Pulmonary artery endothelial cell (primary cell): ENCODE measurements around the gene GTPBP3. TPM values are rescaled to one million over a fixed set of nuclear protein-coding genes. Genes with fewer than 3 reads are reported as not detected.

Experiments
- DNase-seq: peaks from one replicate; pipeline ENCODE4 v3.0.0-alpha.2; 2011; ENCODE audit warnings: low read depth, low spot score
- total RNA-seq: library from RNA; depleted of rRNA; stranded (reverse); fragments of >200 nt; gene quantifications from 2 replicates; pipeline ENCODE4 v1.2.3, GENCODE V29; 2014

The GTPBP3 gene
- total RNA-seq, 1 donor from 2014 or later, result 16.6 TPM

DNA sequence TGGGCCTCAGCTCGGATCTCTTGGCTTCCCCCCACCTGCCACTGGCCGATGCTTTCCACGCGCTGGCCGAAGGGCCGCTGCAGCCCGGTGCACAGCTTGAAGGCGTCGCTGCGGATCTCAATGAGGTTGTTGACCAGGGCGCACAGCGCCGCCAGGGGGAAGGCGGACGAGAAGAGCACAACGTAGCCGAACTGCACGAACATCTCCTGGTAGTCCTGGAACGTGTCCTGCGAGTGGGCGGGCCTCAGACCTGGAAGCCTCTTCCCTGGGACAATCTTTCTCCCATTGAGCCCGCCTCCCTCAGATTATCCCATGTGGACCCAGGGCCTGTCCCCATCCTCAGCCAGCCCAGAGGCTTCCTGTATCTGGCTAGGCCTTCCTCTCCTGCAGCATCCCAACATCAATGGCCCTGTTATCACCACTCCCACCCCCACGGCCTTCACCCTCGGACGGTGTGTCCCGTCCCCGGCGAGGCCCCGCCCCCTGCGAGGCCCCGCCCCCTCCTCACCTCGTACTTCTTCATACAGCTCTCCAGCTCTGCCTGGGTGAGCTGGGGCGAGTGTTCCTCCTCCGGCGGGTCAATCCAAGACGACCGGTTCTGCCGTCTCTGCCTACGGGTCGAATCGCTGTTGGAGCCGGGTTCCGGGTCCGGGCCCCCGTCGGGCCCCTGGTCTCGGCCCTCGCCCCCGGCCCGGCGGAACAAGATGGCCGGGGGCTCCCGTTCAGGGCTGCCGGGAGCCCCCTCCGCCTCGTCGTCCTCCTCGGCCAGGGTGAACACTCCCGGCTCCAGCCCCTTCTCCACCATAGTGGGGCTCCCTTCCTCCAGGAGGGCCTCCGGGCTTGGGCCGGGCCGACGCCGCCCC, 9.5 kb upstream of the GTPBP3 start:
- no peak for DNase-seq

- no peak for DNase-seq
These were observed 8.6 kb upstream of the GTPBP3 start for GRCh38 chr19:17328517-17329365.

GRCh38 chr19:17329366-17330261, 7.7 kb upstream of the GTPBP3 start:
- no peak for DNase-seq

DNA sequence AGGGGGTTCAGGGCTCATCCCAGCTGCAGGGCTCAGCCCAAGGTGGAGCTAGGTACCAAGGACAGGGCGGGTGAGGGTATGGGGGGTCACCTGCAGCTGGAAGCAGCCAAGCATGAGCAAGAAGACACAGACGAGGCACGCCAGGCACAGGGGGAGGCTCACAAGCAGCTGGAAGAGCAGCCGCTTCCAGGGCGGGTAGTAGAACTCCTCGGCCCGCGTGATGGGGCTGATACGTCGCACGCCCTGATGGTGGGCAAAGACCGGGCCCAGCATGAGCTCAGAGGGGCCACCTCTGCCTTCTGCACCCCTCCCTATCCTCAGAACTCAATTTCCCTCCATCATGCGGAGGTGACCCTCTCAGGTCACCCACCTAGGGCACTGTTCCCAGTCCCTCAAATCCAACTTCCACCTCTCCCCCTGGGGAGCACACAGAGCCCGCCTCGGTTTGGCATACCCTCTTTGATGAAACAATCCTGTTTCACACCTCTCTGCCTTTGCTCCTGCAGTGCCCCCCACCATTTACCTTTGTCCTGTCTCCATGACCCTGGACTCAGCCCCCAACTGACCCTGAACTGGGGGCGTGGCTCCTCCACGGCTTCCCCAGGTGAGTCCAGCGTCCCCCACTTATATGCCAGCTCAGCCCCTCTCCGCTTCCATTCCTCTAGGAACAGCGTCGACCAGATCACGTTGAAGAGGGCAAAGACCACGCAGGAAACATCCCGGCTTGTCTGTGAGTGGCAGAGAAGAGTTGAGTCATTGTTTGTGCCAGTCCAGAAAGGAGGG, 6.9 kb upstream of the GTPBP3 start:
- DNase-seq, result no peak

DNA sequence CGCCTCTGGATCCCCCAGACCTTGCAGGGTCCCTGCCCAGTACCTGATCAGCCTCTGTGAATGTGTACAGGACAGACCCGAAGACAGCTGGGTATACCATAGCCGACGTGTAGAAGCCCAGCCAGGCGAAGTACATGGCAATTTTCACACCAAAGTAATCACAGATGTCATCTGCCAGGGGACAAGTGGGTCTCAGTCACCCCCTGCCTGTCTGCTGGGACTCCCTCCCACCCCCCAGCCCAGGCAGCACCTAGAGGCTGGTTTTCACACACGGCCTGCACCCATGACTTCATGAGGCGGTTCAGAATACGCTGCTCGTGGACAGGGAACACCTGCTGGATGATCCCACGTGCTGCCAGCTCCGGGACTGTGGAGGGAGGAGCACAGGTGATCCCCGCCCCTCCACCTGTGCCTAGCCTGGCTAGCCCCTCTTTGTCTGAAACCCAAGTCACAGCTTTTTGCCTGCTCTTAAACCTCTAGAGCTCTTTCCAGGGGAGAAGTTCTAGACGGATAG, 6.3 kb upstream of the GTPBP3 start:
- no peak for DNase-seq

DNA sequence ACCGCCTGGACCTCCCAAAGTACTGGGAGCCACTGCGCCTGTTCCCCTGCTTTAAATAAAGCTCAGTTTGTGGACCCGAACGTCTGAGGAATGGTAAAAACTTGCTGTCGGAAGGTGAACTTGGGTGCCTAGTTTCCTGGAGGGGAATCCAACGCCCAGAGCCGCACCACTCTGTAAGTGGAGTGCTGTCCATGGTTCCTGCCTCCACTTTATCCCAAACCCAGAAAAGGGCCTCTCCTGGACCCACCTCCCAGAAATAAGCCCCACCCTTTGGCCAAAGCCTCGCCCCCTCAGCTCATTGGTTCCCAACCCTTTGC, 5.0 kb upstream of the GTPBP3 start:
- DNase-seq, result no peak

DNA sequence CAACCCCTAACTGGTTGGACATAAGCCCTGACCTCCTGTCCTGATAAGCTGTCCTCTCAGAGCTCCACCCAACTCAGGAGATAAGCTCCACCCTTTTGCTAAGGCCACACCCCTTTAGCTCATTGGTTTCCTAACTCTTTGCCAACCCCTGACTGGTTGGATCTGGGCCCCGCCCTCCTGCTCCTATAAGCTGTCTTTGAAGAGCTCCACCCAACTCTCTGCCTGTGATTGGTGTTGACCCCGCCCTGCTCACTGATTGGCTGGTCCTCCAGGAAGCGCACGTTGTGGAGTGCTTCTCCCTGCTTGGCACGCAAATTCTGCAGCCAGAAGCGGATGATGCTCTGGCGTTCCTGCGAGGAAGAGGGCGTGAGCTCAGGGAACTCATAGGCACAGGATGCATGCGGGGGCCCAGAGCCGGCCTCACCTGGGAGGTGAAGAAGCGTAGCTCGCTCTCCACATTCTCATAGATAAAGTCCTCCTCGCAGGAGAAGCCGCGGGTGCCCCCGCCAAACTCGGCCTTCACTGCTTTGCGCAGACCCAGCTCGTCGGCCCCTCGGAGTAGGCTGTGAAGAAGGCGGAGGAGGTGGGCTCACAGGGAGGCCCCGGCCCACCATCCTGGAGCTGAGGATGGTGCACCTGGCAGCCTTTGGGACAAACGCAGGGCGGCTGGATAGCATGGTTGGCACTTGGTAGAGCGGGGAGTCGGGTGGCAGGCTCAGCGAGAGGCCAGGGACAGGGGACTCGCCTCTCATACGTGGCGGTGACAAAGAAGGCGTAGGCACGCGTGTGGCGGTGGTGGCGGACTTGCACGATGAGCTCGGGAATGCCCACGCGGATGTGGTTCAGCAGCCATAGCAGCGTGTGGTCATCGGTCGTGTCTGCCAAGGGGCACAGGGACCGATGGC, 4.4 kb upstream of the GTPBP3 start:
- no peak for DNase-seq

DNA sequence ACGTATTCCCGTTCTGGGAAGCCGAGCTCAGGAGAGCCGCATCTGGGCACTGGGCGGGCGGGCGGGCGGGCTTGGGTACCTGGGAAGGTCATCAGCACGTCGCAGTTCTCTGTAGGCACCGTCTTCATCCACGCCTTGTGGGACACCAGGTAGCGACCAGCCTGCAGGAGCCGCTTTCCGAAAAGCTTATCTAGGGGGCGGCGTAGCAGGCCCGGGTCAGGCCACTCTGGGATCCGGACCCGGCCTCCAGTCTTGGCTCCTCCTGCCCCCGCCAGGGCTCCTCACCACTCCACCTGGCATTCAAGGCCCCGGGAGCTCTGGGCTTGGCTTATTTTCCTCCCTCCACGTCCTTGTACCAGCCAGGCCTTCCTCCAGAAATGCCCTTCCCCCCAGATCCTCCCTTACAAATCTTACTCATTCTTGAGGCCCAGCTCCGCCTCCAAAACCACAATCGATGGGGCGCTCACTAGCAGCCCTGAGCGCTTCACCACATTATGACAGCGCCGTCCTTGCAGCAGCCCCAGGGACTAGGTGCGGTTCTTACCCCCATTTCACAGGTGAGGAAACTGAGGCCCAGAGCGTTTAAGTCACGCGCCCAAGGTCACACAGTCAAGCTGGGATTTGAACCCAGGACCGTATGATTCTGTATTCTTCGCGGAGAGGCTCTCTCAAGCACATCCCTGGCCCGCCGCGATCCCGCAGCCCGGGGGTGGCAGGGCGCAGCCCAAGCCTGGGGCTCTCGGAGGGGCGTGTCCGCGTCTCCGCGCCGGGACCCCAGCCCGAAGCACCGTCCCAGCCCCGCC, 3.5 kb upstream of the GTPBP3 start:
- no peak for DNase-seq

- DNase-seq, result peak; percentile 94
These were observed 2.6 kb upstream of the GTPBP3 start, which contains the start of gene ANO8 for GRCh38 chr19:17334414-17335409. TSS of gene ANO8 (minus strand) at chr19:17334855. CDS start at chr19:17334670, 185 bp downstream.

DNA sequence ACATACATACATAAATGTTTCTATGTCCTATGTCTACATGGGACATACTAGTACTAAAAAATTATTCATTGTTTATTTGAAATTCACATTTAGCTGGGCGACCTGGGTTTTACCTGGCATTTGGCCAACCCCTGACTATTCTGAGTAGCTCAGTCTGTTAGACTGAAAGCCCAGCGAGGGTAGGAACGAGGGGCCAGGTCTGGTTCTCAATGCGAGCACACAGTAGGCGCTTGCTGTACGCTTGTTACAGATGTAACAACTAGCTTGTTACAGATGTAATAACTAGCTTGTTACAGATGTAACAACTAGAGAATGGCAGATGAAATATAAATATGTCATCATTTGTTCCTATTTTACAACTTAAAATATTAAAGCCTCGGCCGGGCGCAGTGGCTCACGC, 1.8 kb upstream of the GTPBP3 start:
- no peak for DNase-seq

- DNase-seq, result no peak
These were observed 501 bp downstream of the GTPBP3 start for GRCh38 chr19:17337675-17338432.

DNA sequence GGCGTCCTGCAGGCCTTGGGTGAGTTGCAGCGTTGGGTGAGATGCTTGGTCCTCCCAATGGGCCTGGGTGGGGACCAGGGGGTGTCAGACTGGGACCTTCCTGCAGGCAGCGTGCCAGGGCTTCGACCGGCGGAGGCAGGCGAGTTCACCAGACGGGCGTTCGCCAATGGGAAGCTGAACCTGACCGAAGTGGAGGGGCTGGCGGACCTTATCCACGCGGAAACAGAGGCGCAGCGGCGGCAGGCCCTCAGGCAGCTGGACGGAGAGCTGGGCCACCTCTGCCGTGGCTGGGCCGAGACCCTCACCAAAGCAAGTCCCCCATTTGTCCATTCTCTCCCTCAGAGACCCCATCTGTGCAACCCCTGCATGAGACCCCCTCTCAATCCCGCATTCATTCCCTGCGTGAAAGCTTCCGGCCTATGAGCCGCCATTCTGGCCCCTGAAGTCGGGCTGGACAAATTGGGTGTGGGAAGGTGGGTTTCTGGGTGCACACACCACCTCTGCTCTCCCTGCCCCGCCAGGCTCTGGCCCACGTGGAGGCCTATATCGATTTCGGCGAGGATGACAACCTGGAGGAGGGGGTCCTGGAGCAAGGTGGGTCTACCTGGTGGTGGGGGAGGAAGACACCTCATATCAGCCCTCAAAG, 1.2 kb downstream of the GTPBP3 start:
- DNase-seq, result no peak

GRCh38 chr19:17339088-17339741, 1.9 kb downstream of the GTPBP3 start:
- no peak for DNase-seq

DNA sequence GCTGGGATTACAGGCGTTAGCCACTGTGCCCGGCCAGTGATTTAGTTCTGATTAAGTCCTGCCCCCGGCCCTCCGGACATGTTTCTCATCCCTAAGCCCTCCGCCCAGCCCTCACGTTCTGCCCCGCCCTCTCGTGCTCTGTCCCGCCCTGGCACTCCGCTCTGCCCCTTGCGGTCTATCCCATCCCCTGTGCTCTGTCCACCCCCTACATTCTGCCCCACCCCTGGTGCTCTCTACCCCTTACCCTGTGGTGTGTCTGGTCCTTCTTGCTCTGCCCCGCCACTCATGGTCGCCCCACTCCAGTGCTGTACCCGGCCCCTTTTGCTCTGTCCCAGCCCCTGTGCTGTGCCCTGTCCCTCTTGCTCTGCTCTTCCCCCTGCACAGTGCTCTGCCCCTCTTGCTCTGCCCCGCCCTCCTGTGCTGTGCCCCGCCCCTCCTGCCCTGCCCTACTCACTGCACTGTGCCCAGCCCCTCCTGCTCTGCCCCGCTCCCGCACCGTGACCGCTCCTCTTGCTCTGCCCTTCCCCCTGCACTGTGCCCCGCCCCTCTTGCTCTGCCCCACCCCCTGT, 3.0 kb downstream of the GTPBP3 start:
- no peak for DNase-seq

- DNase-seq, result no peak
These were observed 3.6 kb downstream of the GTPBP3 start for GRCh38 chr19:17340871-17341357.
